Measurements from ENCODE around the gene CDON. TPM values are rescaled to one million over a fixed set of nuclear protein-coding genes. Genes with fewer than 3 reads are reported as not detected.
A peak's percentile ranks its signal among the peaks of the same experiment; 100 is the strongest.
"Not testable (repeated sequence)": the region's sequence is repeated elsewhere in the genome, so short reads cannot be mapped to it uniquely, and the experiment has no call there.

CDON gene
- total RNA-seq, 2 donors from 2014 or later: 0.59 to 2.1 TPM

- Mint-ChIP-seq H3K9me3 (no peaks in the 10 kb centered on the region), H3K36me3 (no peaks in the 10 kb centered on the region), H3K4me1 (ENCODE audit: low read depth in 2 of 2) (no peaks in the 10 kb centered on the region), H3K4me3 (no peak overlapping the region), H3K27ac (no peak overlapping the region), H3K27me3 (peaks cover 19 to 31% of the 10 kb centered on the region in 2 donors)
- ATAC-seq: peak in 1 of 2 donors; percentile 13
- DNase-seq (ENCODE audit: low spot score): no peak
Measured at GRCh38 chr11:125925804-125926203, 136.9 kb downstream of the CDON start.

- H3K4me3 Mint-ChIP-seq: no peak overlapping the region
- peaks cover 22 to 36% of the 10 kb centered on the region in 2 donors for H3K27me3 Mint-ChIP-seq
- ATAC-seq (no peak), DNase-seq (ENCODE audit: low spot score) (no peak)
- no peaks in the 10 kb centered on the region for H3K36me3 Mint-ChIP-seq
- no peaks in the 10 kb centered on the region for H3K4me1 Mint-ChIP-seq (ENCODE audit: low read depth in 2 of 2)
- H3K27ac Mint-ChIP-seq: no peak overlapping the region
- H3K9me3 Mint-ChIP-seq: no peaks in the 10 kb centered on the region
Measured at GRCh38 chr11:125925247-125925740, 137.4 kb downstream of the CDON start.

GRCh38 chr11:125924384-125925007, 138.2 kb downstream of the CDON start:
- no peak overlapping the region for H3K27ac Mint-ChIP-seq
- DNase-seq (ENCODE audit: low spot score) (no peak), ATAC-seq (peak in 1 of 2 donors; percentile 22)
- no peaks in the 10 kb centered on the region for H3K4me1 Mint-ChIP-seq (ENCODE audit: low read depth in 2 of 2)
- no peaks in the 10 kb centered on the region for H3K9me3 Mint-ChIP-seq
- H3K27me3 Mint-ChIP-seq: peaks cover 17 to 43% of the 10 kb centered on the region in 2 donors
- H3K4me3 Mint-ChIP-seq: no peak overlapping the region
- no peaks in the 10 kb centered on the region for H3K36me3 Mint-ChIP-seq

GRCh38 chr11:125923633-125924032, 139.0 kb downstream of the CDON start:
- DNase-seq (ENCODE audit: low spot score): no peak
- no peaks in the 10 kb centered on the region for H3K4me1 Mint-ChIP-seq (ENCODE audit: low read depth in 2 of 2)

GRCh38 chr11:125923012-125923579, 139.6 kb downstream of the CDON start:
- Mint-ChIP-seq H3K27ac (no peak overlapping the region), H3K4me1 (ENCODE audit: low read depth in 2 of 2) (no peaks in the 10 kb centered on the region), H3K36me3 (no peaks in the 10 kb centered on the region), H3K27me3 (peaks cover 21 to 45% of the 10 kb centered on the region in 2 donors), H3K4me3 (no peak overlapping the region), H3K9me3 (no peaks in the 10 kb centered on the region)
- ATAC-seq (peak in 1 of 2 donors; percentile 55), DNase-seq (ENCODE audit: low spot score) (no peak)

More at GRCh38 chr11:125923633-125924032, 139.0 kb downstream of the CDON start:
- H3K27ac Mint-ChIP-seq: no peak overlapping the region
- H3K4me3 Mint-ChIP-seq: no peak overlapping the region
- no peak for ATAC-seq
- H3K9me3 Mint-ChIP-seq: no peaks in the 10 kb centered on the region
- peaks cover 21 to 45% of the 10 kb centered on the region in 2 donors for H3K27me3 Mint-ChIP-seq
- H3K36me3 Mint-ChIP-seq: no peaks in the 10 kb centered on the region

- Mint-ChIP-seq H3K9me3 (no peaks in the 10 kb centered on the region), H3K36me3 (no peaks in the 10 kb centered on the region), H3K27ac (no peak overlapping the region), H3K4me1 (ENCODE audit: low read depth in 2 of 2) (no peaks in the 10 kb centered on the region), H3K27me3 (peaks cover 23 to 47% of the 10 kb centered on the region in 2 donors), H3K4me3 (no peak overlapping the region)
- ATAC-seq: no peak
- no peak for DNase-seq (ENCODE audit: low spot score)
Measured at GRCh38 chr11:125922156-125922555, 140.5 kb downstream of the CDON start.

GRCh38 chr11:125921042-125921441, 141.6 kb downstream of the CDON start:
- ATAC-seq (no peak), DNase-seq (ENCODE audit: low spot score) (no peak)
- H3K9me3 Mint-ChIP-seq: no peaks in the 10 kb centered on the region
- H3K27me3 Mint-ChIP-seq: peaks cover 28 to 47% of the 10 kb centered on the region in 2 donors
- H3K36me3 Mint-ChIP-seq: no peaks in the 10 kb centered on the region
- no peaks in the 10 kb centered on the region for H3K4me1 Mint-ChIP-seq (ENCODE audit: low read depth in 2 of 2)
- no peak overlapping the region for H3K27ac Mint-ChIP-seq
- no peak overlapping the region for H3K4me3 Mint-ChIP-seq

GRCh38 chr11:125918140-125918840, 144.4 kb downstream of the CDON start:
- Mint-ChIP-seq H3K9me3 (no peaks in the 10 kb centered on the region), H3K4me3 (no peak overlapping the region), H3K4me1 (ENCODE audit: low read depth in 2 of 2) (no peaks in the 10 kb centered on the region), H3K36me3 (no peaks in the 10 kb centered on the region), H3K27ac (no peak overlapping the region), H3K27me3 (peaks cover 29 to 44% of the 10 kb centered on the region in 2 donors)
- ATAC-seq (no peak), DNase-seq (ENCODE audit: low spot score) (no peak)

GRCh38 chr11:125916683-125917347, 145.9 kb downstream of the CDON start:
- no peaks in the 10 kb centered on the region for H3K36me3 Mint-ChIP-seq
- H3K27me3 Mint-ChIP-seq: peaks cover 31 to 55% of the 10 kb centered on the region in 2 donors
- no peak overlapping the region for H3K4me3 Mint-ChIP-seq
- no peak overlapping the region for H3K27ac Mint-ChIP-seq
- no peaks in the 10 kb centered on the region for H3K4me1 Mint-ChIP-seq (ENCODE audit: low read depth in 2 of 2)
- DNase-seq (ENCODE audit: low spot score): no peak
- ATAC-seq: no peak
- H3K9me3 Mint-ChIP-seq: no peaks in the 10 kb centered on the region

- H3K36me3 Mint-ChIP-seq; H3K27ac Mint-ChIP-seq; H3K4me3 Mint-ChIP-seq; DNase-seq (ENCODE audit: low spot score); ATAC-seq; H3K9me3 Mint-ChIP-seq; H3K4me1 Mint-ChIP-seq (ENCODE audit: low read depth in 2 of 2): not testable (repeated sequence)
- H3K27me3 Mint-ChIP-seq: peaks cover 37 to 63% of the 10 kb centered on the region in 2 donors
Measured at GRCh38 chr11:125914601-125915000, 148.1 kb downstream of the CDON start.

- Mint-ChIP-seq H3K27me3 (peaks cover 30 to 46% of the 10 kb centered on the region in 2 donors), H3K27ac (no peak overlapping the region), H3K4me3 (no peak overlapping the region), H3K36me3 (peaks cover 3% of the 10 kb centered on the region), H3K9me3 (no peaks in the 10 kb centered on the region), H3K4me1 (ENCODE audit: low read depth in 2 of 2) (no peaks in the 10 kb centered on the region)
- no peak for ATAC-seq
- no peak for DNase-seq (ENCODE audit: low spot score)
Measured at GRCh38 chr11:125910226-125910849, 152.3 kb downstream of the CDON start.
